HepG2 (cell line): ENCODE data around the gene ATP6V0D1.

Source experiments
- CREB1 ChIP-seq, 2 experiments: fragments of 450-650 bp in 1 of 2; IDR thresholded peaks; 2 replicates each; pipeline ENCODE4 v1.6.1; 2016 to 2017; ENCODE audit warnings: control low read depth in 1 of 2, mild to moderate bottlenecking in 1 of 2, missing compliant biosample characterization in 1 of 2, missing genetic modification characterization in 1 of 2
- POLR2A ChIP-seq, 2 experiments: IDR thresholded peaks; 2 replicates each; pipeline ENCODE4 v1.6.1; 2011; ENCODE audit warnings: low read depth in 2 of 2, low read length in 2 of 2, mild to moderate bottlenecking in 1 of 2, moderate library complexity in 1 of 2; ENCODE audit not compliant: insufficient read depth in 1 of 2
- TF ChIP-seq, protein P1 (sequence below): sonication (generic); formaldehyde crosslinking; IDR thresholded peaks from 2 replicates; pipeline ENCODE4 v1.5.0; 2020; ENCODE audit warnings: mild to moderate bottlenecking, missing genetic modification reagents, moderate library complexity

GRCh38 chr16:67438098-67438791 is 42.7 kb downstream of the ATP6V0D1 start:
- TF ChIP-seq CREB1 (IDR thresholded peaks at IDR 0.05) (no peak), CREB1 (CRISPR knock-in tag; IDR thresholded peaks at IDR 0.05) (no peak), POLR2A (IDR thresholded peaks at IDR 0.05; ENCODE audit: insufficient read depth in 1 of 2, low read depth in 2 of 2, low read length in 2 of 2) (no peak)
- TF ChIP-seq, protein P1, sequence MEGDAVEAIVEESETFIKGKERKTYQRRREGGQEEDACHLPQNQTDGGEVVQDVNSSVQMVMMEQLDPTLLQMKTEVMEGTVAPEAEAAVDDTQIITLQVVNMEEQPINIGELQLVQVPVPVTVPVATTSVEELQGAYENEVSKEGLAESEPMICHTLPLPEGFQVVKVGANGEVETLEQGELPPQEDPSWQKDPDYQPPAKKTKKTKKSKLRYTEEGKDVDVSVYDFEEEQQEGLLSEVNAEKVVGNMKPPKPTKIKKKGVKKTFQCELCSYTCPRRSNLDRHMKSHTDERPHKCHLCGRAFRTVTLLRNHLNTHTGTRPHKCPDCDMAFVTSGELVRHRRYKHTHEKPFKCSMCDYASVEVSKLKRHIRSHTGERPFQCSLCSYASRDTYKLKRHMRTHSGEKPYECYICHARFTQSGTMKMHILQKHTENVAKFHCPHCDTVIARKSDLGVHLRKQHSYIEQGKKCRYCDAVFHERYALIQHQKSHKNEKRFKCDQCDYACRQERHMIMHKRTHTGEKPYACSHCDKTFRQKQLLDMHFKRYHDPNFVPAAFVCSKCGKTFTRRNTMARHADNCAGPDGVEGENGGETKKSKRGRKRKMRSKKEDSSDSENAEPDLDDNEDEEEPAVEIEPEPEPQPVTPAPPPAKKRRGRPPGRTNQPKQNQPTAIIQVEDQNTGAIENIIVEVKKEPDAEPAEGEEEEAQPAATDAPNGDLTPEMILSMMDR (CRISPR knock-in tag) = no peak
